Esophagus squamous epithelium (tissue), 5 donors: ENCODE measurements around the gene CENPT. TPM values are rescaled to one million over a fixed set of nuclear protein-coding genes. Genes with fewer than 3 reads are reported as not detected.
"Not testable (repeated sequence)": the region's sequence is repeated elsewhere in the genome, so short reads cannot be mapped to it uniquely, and the experiment has no call there.

Experiments used
- DNase-seq: peaks from one replicate; lab custom pipeline; 2025; lab: John Stamatoyannopoulos, UW
- H3K27ac ChIP-seq, 4 donors: fragments of 200-600 bp; sonication (generic); one replicate each; pipeline ENCODE4 v1.5.1; 2016 to 2019; ENCODE audit warnings: mild to moderate bottlenecking in 1 of 4
- H3K27me3 ChIP-seq, 4 donors: fragments of 200-600 bp; sonication (generic); 1 replicate in 3 of 4; 2 replicates in 1 of 4; pipeline versions ENCODE4 v1.5.1 to v1.6.0; 2017 to 2021; ENCODE audit warnings: antibody characterized with exemption in 1 of 4
- H3K36me3 ChIP-seq, 3 donors: fragments of 200-600 bp; sonication (generic); one replicate each; pipeline ENCODE4 v1.5.1; 2016 to 2019
- H3K4me1 ChIP-seq, 3 donors: fragments of 200-600 bp; sonication (generic); one replicate each; pipeline ENCODE4 v1.5.1; 2017 to 2019
- H3K4me3 ChIP-seq, 4 donors: fragments of 200-600 bp; sonication (generic); 1 replicate in 3 of 4; 2 replicates in 1 of 4; pipeline ENCODE4 v1.5.1; 2016 to 2019; ENCODE audit warnings: mild to moderate bottlenecking in 2 of 4, moderate library complexity in 1 of 4
- H3K9me3 ChIP-seq, 3 donors: fragments of 200-600 bp; sonication (generic); one replicate each; pipeline ENCODE4 v1.5.1; 2016 to 2019
- POLR2A ChIP-seq, 4 donors: fragments of 450-650 bp; IDR thresholded peaks; one replicate each; pipeline ENCODE4 v1.6.1; 2017; ENCODE audit warnings: antibody characterized with exemption in 4 of 4, mild to moderate bottlenecking in 4 of 4, moderate library complexity in 3 of 4
- WGBS, 2 donors: methylation state at CpG; one replicate each; pipeline ENCODE4 v1.1.5; 2018; 5-methylcytosine and 5-hydroxymethylcytosine counted together
- intact Hi-C: fragments of 100-400 bp; cut with DNase I; formaldehyde crosslinking; loops from one replicate; pipeline ENCODE4 v1.15.0; 2022
- total RNA-seq, 4 donors: library from RNA; depleted of rRNA; stranded (reverse); fragments of >200 nt; gene quantifications; one replicate each; pipeline ENCODE4 v1.1.0, GENCODE V29; 2016
- TF ChIP-seq, protein P1 (sequence below), 6 experiments: fragments of 450-650 bp in 4 of 6; fragments of 200-600 bp in 2 of 6; sonication (generic) in 2 of 6; IDR thresholded peaks; one replicate each; pipeline ENCODE4 v1.5.1; 2016 to 2019; ENCODE audit warnings: antibody characterized with exemption in 6 of 6, mild to moderate bottlenecking in 4 of 6, moderate library complexity in 4 of 6
- donor health status: DM: yes; HTN: yes; CAD: no.

CENPT gene
- total RNA-seq, 4 donors from 2014 or later: 12.3 to 42.7 (median 19.6) TPM

DNA sequence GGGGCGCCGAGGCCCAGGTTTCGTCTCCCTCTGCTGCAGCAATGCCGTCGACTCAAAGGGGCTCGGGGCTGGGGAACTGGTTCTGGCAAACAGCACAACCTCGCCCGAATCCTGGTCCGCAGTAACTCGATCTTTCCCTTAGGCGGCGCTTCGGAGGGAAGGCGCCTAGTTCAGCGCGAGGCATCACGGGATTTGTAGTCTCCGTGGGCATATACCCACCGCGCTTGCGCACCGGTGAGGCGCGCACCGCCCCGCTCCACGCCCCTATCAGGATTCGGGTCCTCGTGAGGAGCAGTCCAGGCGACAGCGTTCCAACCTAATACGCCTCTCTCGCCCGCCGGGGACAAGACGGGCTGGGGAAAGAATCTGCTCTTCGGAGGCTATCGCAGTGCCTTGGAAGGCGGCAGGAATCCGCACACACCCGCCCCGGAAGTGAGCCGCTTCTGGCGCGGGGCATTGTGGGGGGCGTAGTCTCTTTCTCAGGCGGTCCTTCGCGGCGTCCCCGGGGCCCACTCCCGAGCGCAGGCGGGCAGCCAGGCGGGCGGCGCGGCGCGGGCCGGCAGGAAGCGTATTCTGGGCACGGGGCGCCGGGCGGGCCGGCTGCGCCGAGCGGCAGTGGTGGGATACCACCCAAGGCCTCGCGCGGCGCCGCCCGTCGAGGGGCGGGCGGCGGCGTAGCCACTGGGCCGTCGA, 5.5 kb downstream of the CENPT start, which contains the start of gene THAP11:
Gene THAP11 (plus strand): TSS at position 505 of the 693 bp plus-strand sequence. CDS start 235 bp downstream, outside the sequence.
- peak; percentile 75 for DNase-seq
- Histone ChIP-seq H3K4me3 (peak within 1 kb of the TSS; percentile 76 to 86 (median 82)), H3K4me1 (peaks cover 28 to 58% (median 34%) of the 10 kb centered on the region in 3 donors), H3K9me3 (no peaks in the 10 kb centered on the region), H3K36me3 (no peaks in the 10 kb centered on the region), H3K27ac (peak within 1 kb of the TSS; percentile 99 to 100 (median 100)), H3K27me3 (no peaks in the 10 kb centered on the region)
- peak in 3 of 4 donors; percentile 16 to 80 (median 66) for TF ChIP-seq POLR2A (IDR thresholded peaks at IDR 0.05)
- TF ChIP-seq, protein P1, sequence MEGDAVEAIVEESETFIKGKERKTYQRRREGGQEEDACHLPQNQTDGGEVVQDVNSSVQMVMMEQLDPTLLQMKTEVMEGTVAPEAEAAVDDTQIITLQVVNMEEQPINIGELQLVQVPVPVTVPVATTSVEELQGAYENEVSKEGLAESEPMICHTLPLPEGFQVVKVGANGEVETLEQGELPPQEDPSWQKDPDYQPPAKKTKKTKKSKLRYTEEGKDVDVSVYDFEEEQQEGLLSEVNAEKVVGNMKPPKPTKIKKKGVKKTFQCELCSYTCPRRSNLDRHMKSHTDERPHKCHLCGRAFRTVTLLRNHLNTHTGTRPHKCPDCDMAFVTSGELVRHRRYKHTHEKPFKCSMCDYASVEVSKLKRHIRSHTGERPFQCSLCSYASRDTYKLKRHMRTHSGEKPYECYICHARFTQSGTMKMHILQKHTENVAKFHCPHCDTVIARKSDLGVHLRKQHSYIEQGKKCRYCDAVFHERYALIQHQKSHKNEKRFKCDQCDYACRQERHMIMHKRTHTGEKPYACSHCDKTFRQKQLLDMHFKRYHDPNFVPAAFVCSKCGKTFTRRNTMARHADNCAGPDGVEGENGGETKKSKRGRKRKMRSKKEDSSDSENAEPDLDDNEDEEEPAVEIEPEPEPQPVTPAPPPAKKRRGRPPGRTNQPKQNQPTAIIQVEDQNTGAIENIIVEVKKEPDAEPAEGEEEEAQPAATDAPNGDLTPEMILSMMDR (IDR thresholded peaks at IDR 0.05): peak; percentile 83 to 96 (median 90)
- intact Hi-C loops: no loop called here
- WGBS, 2 donors: 0% methylated on average over 8 of the region's 83 CpGs; no CpG with 5 or more reads in 1 of the 2 donors

DNA sequence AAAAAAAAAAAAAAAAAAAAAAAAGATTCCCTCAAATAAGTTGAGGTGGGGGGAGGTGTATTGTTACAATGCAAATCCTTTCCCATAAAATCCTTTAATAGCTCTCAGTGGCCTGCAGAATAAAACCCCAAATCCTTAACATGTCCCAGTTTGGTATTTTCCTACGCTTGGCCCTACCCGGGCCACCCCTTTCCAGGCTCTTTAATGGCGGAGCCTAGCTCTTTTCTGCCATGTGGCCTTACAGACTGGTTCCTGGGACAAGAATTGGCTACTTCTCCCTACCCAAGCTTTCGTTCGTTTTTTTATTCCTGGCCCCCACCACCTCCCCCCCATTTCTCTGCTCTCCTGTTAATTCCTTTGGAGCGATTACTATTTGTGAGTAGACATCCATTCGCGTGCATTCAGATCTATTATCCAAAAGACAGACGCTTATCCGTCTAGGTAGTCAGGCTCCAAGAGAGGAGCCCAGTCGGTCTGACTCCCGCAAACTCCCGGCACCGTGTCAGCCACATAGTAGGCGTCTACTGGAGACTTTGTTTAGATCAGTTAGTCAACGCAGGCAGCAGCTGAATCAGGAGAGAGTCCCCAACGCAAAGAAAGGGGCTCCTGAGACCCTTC, 6.2 kb downstream of the CENPT start:
- WGBS, 2 donors: 44 to 58% methylated on average over 8 to 15 of the region's 17 CpGs
- Histone ChIP-seq H3K27ac (peak overlapping the region; percentile 99 to 100 (median 100)), H3K9me3 (no peaks in the 10 kb centered on the region), H3K36me3 (no peaks in the 10 kb centered on the region), H3K27me3 (no peaks in the 10 kb centered on the region), H3K4me3 (peak overlapping the region; percentile 76 to 86 (median 82)), H3K4me1 (peaks cover 28 to 59% (median 34%) of the 10 kb centered on the region in 3 donors)
- intact Hi-C loops: no loop called here
- TF ChIP-seq, protein P1 (IDR thresholded peaks at IDR 0.05): no peak
- TF ChIP-seq POLR2A (IDR thresholded peaks at IDR 0.05): no peak
- DNase-seq: no peak

DNA sequence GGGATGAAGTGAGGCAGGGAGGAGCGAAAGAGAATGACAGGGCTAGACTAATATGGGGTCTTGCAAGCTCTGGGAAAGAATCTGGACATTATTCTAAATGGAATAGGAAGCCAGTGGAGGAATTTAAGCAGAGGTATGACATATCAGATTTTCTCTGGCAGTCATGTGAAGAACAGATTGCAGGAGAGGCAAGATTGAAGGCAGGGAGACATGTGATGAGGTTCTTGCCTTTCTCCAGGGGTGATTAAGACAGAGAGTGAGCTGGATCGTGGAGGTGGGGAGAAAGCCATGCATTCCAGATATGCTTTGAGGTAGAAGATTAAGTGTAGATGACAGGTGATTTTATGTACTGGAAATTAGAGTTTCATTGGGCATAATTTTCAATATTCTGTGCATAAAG, 9.7 kb downstream of the CENPT start:
- DNase-seq: no peak
- intact Hi-C loops: no loop called here
- TF ChIP-seq, protein P1 (IDR thresholded peaks at IDR 0.05): no peak
- no peak for TF ChIP-seq POLR2A (IDR thresholded peaks at IDR 0.05)

DNA sequence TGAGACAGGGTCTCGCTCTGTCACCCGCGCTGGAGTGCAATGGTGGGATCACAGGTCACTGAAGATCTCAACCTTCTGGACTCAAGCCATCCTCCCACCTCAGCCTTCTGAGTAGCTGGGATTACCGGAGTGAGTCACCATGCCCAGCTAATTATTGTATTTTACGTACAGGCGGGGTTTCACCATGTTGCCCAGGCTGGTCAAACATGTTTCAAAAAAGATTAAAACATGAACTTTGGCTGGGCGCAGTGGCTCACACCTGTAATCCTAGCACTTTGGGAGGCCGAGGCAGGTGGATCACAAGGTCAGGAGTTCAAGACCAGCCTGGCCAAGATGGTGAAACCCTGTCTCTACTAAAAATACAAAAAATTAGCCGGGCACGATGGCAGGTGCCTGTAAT, 10.3 kb downstream of the CENPT start:
- Histone ChIP-seq H3K27ac (peak overlapping the region in 1 of 4 donors; percentile 42), H3K4me1 (peaks cover 11 to 48% (median 12%) of the 10 kb centered on the region in 3 donors)
- WGBS, 2 donors: 43 to 66% methylated on average over 10 of the region's 10 CpGs
- intact Hi-C loops, H3K27me3 ChIP-seq, H3K36me3 ChIP-seq, H3K9me3 ChIP-seq, DNase-seq, H3K4me3 ChIP-seq: not testable (repeated sequence)

More for the DNA sequence above, 9.7 kb downstream of the CENPT start:
- H3K4me3 ChIP-seq: no peak overlapping the region
- no peaks in the 10 kb centered on the region for H3K27me3 ChIP-seq
- H3K4me1 ChIP-seq: peaks cover 6 to 47% (median 8%) of the 10 kb centered on the region in 3 donors
- H3K27ac ChIP-seq: no peak overlapping the region
- no peaks in the 10 kb centered on the region for H3K36me3 ChIP-seq
- no peaks in the 10 kb centered on the region for H3K9me3 ChIP-seq
- WGBS, 2 donors: 77 to 91% methylated on average over 2 of the region's 2 CpGs

DNA sequence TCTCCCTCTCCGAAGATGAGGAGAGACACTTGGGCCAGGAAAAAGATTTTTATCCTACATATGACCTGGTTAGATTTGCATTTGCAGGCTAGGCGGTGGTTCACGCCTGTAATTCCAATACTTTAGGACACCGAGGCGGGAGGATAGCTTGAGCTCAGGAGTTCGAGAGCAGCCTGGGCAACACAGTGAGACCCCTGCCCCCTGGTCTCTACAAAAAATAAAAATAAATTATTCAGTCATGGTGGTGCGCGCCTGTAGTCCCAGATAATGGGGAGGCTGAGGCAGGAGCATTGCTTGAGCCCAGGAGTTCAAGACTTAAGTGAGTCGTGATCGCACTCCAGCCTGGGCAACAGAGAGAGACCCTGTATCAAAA, 13.3 kb downstream of the CENPT start:
- Histone ChIP-seq H3K36me3 (peaks cover 20 to 31% (median 27%) of the 10 kb centered on the region in 3 donors), H3K27me3 (no peaks in the 10 kb centered on the region), H3K4me1 (peaks cover 11 to 42% (median 12%) of the 10 kb centered on the region in 3 donors), H3K4me3 (peak overlapping the region in 3 of 4 donors; percentile 70 to 88 (median 76)), H3K9me3 (no peaks in the 10 kb centered on the region), H3K27ac (peak overlapping the region in 3 of 4 donors; percentile 81 to 86 (median 85))
- TF ChIP-seq, protein P1 (IDR thresholded peaks at IDR 0.05): no peak
- no peak for TF ChIP-seq POLR2A (IDR thresholded peaks at IDR 0.05)
- 62 to 89% methylated on average over 10 of the region's 10 CpGs for WGBS, 2 donors
- DNase-seq: no peak
- intact Hi-C loops: no loop called here
